Loucy (cell line): ENCODE measurements around the gene WWC1.

Source experiments
- CTCF ChIP-seq: fragments of 200-600 bp; sonication (generic); conservative IDR thresholded peaks from 2 replicates; pipeline ENCODE4 v1.5.1; 2014; ENCODE audit warnings: mild to moderate bottlenecking, antibody characterized with exemption, low read length
- EZH2phosphoT487 ChIP-seq: fragments of 200-600 bp; IDR thresholded peaks from 2 replicates; pipeline ENCODE4 v1.6.1; 2018; ENCODE audit warnings: antibody characterized with exemption, mild to moderate bottlenecking, moderate library complexity, borderline replicate concordance

GRCh38 chr5:168364151-168364661 is 72.8 kb downstream of the WWC1 start:
- no peak for TF ChIP-seq CTCF
- no peak for TF ChIP-seq EZH2phosphoT487
